Esophagus muscularis mucosa (tissue), 3 donors: ENCODE results near the gene TNP1.

Source experiments
- POLR2AphosphoS5 ChIP-seq, 2 donors: sonication (generic); formaldehyde crosslinking; IDR thresholded peaks; one replicate each; pipeline ENCODE4 v1.6.1; 2017; ENCODE audit warnings: antibody characterized with exemption in 2 of 2
- TF ChIP-seq, protein P1 (sequence below), 3 experiments: fragments of 200-600 bp in 2 of 3; fragments of 450-650 bp in 1 of 3; sonication (generic) in 2 of 3; IDR thresholded peaks; one replicate each; pipeline ENCODE4 v1.5.1; 2017 to 2019; ENCODE audit warnings: antibody characterized with exemption in 3 of 3, mild to moderate bottlenecking in 2 of 3, moderate library complexity in 1 of 3

DNA sequence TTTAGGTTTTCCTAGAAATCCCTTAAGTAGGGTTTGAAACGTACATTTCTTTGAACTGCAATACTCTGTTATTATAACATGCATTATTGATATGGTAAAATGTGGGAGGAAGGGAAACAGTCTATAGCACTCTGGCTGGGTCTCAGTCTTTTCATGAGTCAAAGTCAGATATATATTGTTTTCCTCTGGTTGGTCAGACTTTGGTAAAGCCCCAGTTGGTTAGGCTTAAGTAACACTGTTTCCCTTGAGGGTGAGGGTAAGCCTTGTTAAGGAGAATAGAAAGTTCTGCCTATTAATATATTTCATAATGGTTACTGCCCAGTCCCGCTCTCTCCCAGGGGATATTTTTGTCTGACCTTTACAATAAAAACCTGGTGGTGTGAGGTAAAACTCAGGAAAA lies 44.7 kb upstream of the TNP1 start:
- TF ChIP-seq, protein P1, sequence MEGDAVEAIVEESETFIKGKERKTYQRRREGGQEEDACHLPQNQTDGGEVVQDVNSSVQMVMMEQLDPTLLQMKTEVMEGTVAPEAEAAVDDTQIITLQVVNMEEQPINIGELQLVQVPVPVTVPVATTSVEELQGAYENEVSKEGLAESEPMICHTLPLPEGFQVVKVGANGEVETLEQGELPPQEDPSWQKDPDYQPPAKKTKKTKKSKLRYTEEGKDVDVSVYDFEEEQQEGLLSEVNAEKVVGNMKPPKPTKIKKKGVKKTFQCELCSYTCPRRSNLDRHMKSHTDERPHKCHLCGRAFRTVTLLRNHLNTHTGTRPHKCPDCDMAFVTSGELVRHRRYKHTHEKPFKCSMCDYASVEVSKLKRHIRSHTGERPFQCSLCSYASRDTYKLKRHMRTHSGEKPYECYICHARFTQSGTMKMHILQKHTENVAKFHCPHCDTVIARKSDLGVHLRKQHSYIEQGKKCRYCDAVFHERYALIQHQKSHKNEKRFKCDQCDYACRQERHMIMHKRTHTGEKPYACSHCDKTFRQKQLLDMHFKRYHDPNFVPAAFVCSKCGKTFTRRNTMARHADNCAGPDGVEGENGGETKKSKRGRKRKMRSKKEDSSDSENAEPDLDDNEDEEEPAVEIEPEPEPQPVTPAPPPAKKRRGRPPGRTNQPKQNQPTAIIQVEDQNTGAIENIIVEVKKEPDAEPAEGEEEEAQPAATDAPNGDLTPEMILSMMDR (IDR thresholded peaks at IDR 0.05), result no peak
- no peak for TF ChIP-seq POLR2AphosphoS5 (IDR thresholded peaks at IDR 0.05)
